ENCODE results near the gene CALD1.

The CALD1 gene

DNA sequence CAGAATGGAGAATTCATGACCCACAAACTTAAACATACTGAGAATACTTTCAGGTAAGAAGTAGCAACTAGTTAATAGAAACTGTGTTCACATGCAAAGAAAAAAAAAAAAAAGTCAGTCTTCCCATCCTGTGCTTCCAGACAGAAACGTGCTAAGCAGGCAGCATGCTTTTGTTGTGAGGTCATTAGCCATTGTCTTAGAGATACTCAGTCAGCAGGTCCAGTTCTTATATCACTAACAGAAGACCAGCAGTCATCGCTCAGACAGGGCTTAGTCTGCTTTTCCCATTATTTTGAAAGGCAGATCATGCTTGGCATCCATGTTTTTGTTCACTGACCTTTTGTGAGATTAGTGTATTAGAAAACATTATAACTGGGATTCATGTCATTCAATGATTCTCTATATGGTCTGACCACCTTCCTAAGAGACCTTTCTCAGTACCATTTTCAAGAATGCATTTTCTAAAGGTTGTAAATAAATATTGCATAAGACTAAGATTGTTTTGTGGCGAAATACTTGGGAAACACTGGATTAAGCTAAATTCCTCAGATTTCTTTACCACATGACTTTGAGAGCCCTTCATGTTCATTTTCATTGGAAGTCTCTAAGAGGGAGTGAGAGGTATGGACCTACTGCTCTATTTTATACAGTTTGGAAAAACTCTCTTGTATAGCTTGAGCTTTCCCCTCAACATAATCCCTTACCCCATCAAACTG is 161.9 kb downstream of the CALD1 start:
- H3K9me3 ChIP-seq (ENCODE audit: control insufficient read depth, insufficient read depth, low read depth, low read length) = no peaks in the 10 kb centered on the region
- H3K4me1 ChIP-seq (ENCODE audit: control insufficient read depth, insufficient read depth, low read length) = no peaks in the 10 kb centered on the region
- POLR2A ChIA-PET = interaction anchor here (1.5 kb wide), 1 partner anchor 55 kb away, joined by 5 read pairs; no protein-coding TSS in a partner anchor
- no peak for TF ChIP-seq ZNF560 (tag by site-specific recombination; IDR thresholded peaks at IDR 0.05; ENCODE audit: borderline replicate concordance)
- TF ChIP-seq ZNF114 (tag by site-specific recombination; IDR thresholded peaks at IDR 0.05) = no peak
- TF ChIP-seq ZNF768 (tag by site-specific recombination; IDR thresholded peaks at IDR 0.05) = no peak
- TF ChIP-seq ZNF366 (tag by site-specific recombination; conservative IDR thresholded peaks at IDR 0.05) = peak; percentile 51
- no peak for TF ChIP-seq ZNF544 (tag by site-specific recombination; IDR thresholded peaks at IDR 0.05)
- no peak for TF ChIP-seq ZNF791 (tag by site-specific recombination; IDR thresholded peaks at IDR 0.05)
- TF ChIP-seq WT1 (tag by site-specific recombination; IDR thresholded peaks at IDR 0.05) = no peak
- TF ChIP-seq ZNF112 (tag by site-specific recombination; IDR thresholded peaks at IDR 0.05) = no peak
- TF ChIP-seq ZNF202 (tag by site-specific recombination; IDR thresholded peaks at IDR 0.05; ENCODE audit: borderline replicate concordance) = no peak
- no peak for TF ChIP-seq ZNF776 (tag by site-specific recombination; IDR thresholded peaks at IDR 0.05; ENCODE audit: borderline replicate concordance)
- no peak for TF ChIP-seq ATF2 (tag by site-specific recombination; IDR thresholded peaks at IDR 0.05; ENCODE audit: low read depth)
- TF ChIP-seq ZNF571 (tag by site-specific recombination; IDR thresholded peaks at IDR 0.05) = no peak
- no peak for TF ChIP-seq ZNF529 (tag by site-specific recombination; IDR thresholded peaks at IDR 0.05; ENCODE audit: insufficient replicate concordance)
- TF ChIP-seq ZNF513 (tag by site-specific recombination; IDR thresholded peaks at IDR 0.05) = no peak
- TF ChIP-seq ZFP37 (tag by site-specific recombination; IDR thresholded peaks at IDR 0.05) = peak; percentile 51; the same call in 1 of the 2 replicates
- TF ChIP-seq, protein P1, sequence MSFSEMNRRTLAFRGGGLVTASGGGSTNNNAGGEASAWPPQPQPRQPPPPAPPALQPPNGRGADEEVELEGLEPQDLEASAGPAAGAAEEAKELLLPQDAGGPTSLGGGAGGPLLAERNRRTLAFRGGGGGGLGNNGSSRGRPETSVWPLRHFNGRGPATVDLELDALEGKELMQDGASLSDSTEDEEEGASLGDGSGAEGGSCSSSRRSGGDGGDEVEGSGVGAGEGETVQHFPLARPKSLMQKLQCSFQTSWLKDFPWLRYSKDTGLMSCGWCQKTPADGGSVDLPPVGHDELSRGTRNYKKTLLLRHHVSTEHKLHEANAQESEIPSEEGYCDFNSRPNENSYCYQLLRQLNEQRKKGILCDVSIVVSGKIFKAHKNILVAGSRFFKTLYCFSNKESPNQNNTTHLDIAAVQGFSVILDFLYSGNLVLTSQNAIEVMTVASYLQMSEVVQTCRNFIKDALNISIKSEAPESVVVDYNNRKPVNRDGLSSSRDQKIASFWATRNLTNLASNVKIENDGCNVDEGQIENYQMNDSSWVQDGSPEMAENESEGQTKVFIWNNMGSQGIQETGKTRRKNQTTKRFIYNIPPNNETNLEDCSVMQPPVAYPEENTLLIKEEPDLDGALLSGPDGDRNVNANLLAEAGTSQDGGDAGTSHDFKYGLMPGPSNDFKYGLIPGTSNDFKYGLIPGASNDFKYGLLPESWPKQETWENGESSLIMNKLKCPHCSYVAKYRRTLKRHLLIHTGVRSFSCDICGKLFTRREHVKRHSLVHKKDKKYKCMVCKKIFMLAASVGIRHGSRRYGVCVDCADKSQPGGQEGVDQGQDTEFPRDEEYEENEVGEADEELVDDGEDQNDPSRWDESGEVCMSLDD (tag by site-specific recombination; IDR thresholded peaks at IDR 0.05) = no peak
- no peak for TF ChIP-seq GFI1B (tag by site-specific recombination; IDR thresholded peaks at IDR 0.05)
- TF ChIP-seq ZFHX2 (tag by site-specific recombination; conservative IDR thresholded peaks at IDR 0.05) = no peak
- TF ChIP-seq ZNF155 (tag by site-specific recombination; IDR thresholded peaks at IDR 0.05) = no peak
- no peak for TF ChIP-seq ZNF221 (tag by site-specific recombination; IDR thresholded peaks at IDR 0.05; ENCODE audit: borderline replicate concordance)
- no peak for TF ChIP-seq ZNF792 (tag by site-specific recombination; IDR thresholded peaks at IDR 0.05)
- TF ChIP-seq, protein P2, sequence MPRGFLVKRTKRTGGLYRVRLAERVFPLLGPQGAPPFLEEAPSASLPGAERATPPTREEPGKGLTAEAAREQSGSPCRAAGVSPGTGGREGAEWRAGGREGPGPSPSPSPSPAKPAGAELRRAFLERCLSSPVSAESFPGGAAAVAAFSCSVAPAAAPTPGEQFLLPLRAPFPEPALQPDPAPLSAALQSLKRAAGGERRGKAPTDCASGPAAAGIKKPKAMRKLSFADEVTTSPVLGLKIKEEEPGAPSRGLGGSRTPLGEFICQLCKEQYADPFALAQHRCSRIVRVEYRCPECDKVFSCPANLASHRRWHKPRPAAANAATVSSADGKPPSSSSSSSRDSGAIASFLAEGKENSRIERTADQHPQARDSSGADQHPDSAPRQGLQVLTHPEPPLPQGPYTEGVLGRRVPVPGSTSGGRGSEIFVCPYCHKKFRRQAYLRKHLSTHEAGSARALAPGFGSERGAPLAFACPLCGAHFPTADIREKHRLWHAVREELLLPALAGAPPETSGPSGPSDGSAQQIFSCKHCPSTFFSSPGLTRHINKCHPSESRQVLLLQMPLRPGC (tag by site-specific recombination; IDR thresholded peaks at IDR 0.05) = no peak
- peak; percentile 40; the same call in 1 of the 2 replicates for TF ChIP-seq ZNF629 (tag by site-specific recombination; IDR thresholded peaks at IDR 0.05)
- TF ChIP-seq, protein P3, sequence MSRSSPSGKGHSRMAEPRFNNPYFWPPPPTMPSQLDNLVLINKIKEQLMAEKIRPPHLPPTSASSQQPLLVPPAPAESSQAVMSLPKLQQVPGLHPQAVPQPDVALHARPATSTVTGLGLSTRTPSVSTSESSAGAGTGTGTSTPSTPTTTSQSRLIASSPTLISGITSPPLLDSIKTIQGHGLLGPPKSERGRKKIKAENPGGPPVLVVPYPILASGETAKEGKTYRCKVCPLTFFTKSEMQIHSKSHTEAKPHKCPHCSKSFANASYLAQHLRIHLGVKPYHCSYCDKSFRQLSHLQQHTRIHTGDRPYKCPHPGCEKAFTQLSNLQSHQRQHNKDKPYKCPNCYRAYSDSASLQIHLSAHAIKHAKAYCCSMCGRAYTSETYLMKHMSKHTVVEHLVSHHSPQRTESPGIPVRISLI (tag by site-specific recombination; IDR thresholded peaks at IDR 0.05) = peak; percentile 88
- no peak for TF ChIP-seq HOXC10 (CRISPR knock-in tag; IDR thresholded peaks at IDR 0.05)
- TF ChIP-seq ZBTB8A (tag by site-specific recombination; IDR thresholded peaks at IDR 0.05) = no peak
- no peak for TF ChIP-seq HOXA7 (CRISPR knock-in tag; IDR thresholded peaks at IDR 0.05; ENCODE audit: borderline replicate concordance)
- no peak for TF ChIP-seq ZBTB48 (tag by site-specific recombination; IDR thresholded peaks at IDR 0.05)
- no peak for TF ChIP-seq ZNF677 (tag by site-specific recombination; IDR thresholded peaks at IDR 0.05)
- no peak for TF ChIP-seq ZNF223 (tag by site-specific recombination; IDR thresholded peaks at IDR 0.05)
- no peak for TF ChIP-seq ZNF324 (tag by site-specific recombination; IDR thresholded peaks at IDR 0.05)
- no peak for TF ChIP-seq ZNF157 (tag by site-specific recombination; IDR thresholded peaks at IDR 0.05)
- no peaks in the 10 kb centered on the region for H3K36me3 ChIP-seq (ENCODE audit: control insufficient read depth in 2 of 2, insufficient read depth in 1 of 2, low read length in 2 of 2)
- CTCF ChIA-PET = interaction anchor here (0.5 to 2.3 kb wide), 6 partner anchors 11 to 310 kb away, joined by 3 to 8 read pairs (median 5); no protein-coding TSS in a partner anchor
- H3K27ac ChIP-seq (ENCODE audit: extremely low read depth, low read depth, low read length) = no peak overlapping the region
- no peak overlapping the region for H3K4me3 ChIP-seq (ENCODE audit: low read depth, low read length)

Data from HEK293 (cell line).